Adipose tissue (tissue), 3 donors: ENCODE measurements around the gene BRCA2. TPM values are rescaled to one million over a fixed set of nuclear protein-coding genes. Genes with fewer than 3 reads are reported as not detected.

Experiments
- H3K27ac ChIP-seq: one replicate; pipeline ENCODE4 v1.5.1; 2013; ENCODE audit warnings: low read depth, low read length
- WGBS, 3 donors: extraction: QIAGEN DNeasy Blood & Tissue Kit; methylation state at CpG; one replicate each; pipeline ENCODE4 v1.1.7; 2013; 5-methylcytosine and 5-hydroxymethylcytosine counted together
- polyA plus RNA-seq, 3 donors: library from polyadenylated mRNA; stranded (reverse); fragments of 200-250 nt; gene quantifications; one replicate each; pipeline ENCODE4 v1.2.3, GENCODE V29; 2013
- donor health status: healthy with polysubstance abuse.
- donor health status: Bipolar disorder and iron deficiency.
- donor health status: healthy.

The BRCA2 gene
- polyA plus RNA-seq, 3 donors, result 0.10 to 0.25 (median 0.22) TPM

DNA sequence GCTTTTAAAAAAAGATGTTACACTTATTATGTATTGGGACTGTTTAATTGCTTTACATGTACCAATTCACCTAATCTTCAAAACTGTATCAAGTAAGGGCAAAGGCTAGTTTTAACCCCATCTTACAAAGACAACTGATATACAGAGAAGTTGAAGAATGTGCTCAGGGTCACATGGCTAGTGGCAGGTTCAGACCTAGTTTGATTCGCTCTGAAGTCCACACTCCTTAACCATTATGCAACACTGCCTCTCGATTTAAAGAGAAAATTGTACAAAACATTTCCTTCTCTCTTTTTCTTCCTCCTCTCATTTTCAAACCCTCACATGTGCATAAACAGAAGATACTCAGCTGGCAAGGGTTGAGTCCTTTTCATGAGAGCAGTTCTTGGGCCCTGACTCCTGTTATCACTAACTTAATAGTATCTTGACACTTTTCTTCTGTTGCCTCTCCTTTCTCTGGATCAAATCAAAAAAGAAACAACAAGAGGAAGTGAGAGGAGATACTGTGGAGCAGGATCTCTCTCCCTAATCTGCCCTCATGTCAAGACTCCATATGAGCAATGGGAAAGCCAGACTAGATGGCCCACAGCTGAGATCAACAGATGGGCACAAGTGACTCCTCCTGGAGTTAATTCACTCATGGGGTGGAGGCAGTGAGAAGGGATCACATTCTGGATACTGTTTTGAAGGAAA is 131.6 kb downstream of the BRCA2 start:
- WGBS, 3 donors, result 59 to 85% (median 72%) methylated on average over 2 of the region's 2 CpGs
- H3K27ac ChIP-seq, result no peak overlapping the region

DNA sequence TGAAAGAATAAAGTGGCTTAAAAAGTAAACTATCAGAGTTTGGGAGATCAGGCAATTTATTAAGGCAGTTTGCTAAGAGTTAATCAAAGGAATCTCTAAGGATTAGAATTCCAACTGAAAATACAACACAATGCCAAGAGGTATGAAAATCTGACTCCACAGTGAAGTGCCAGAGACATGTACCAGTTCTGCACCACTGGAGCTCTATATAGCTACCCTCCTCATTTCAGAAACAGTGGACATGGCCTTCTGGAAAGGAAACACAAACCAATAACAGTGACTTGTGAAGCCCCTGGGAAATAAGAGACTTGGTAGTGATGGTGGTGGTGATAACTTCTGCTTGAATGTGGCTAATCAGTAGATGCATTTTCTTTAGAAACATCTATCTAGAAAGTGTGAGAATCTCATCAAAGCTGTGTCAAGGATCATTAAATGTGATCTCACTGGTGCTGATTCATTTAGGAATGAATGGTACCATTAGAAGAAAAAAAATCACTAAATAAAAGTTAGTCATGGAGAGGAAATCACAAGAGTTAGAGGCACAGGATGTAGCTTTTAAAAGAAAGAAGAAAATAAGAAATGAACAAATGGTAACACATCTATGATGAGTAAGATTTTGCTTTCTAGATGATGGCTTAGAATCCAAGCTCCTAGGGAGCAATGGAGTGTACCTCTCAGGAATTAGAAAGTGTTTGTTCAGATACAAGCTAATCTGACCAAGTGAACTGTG is 132.8 kb downstream of the BRCA2 start:
- no peak overlapping the region for H3K27ac ChIP-seq

DNA sequence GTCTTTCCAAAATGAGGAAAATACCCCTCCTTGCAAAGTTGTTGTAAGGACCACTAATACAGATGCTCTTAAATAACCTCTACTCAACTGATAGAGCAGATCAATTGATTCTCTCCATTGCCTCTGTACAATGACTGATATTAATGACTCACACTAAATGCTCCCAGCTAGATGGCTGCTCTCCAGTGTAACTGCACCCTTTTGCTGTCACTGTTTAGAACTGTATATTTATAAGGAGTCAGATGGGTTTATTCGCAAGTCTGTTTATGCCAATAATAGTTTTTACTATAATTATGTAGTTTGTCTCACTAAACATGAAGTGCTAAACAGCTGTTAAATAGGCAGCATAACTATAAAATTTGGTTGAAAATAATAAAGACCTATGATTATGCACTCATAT is 133.7 kb downstream of the BRCA2 start:
- no peak overlapping the region for H3K27ac ChIP-seq
- WGBS, 3 donors, result 96 to 97% (median 96%) methylated on average over 1 of the region's 1 CpG

Other genes starting within 250 kb of the BRCA2 start
- not detected for gene ZAR1L, start 145 bp upstream of the BRCA2 start, polyA plus RNA-seq
- 10 to 100 TPM in 1 of 3 donors, 1 to 10 TPM in 2; 7.6 to 16.5 (median 8.0) TPM for gene N4BP2L1, start 112.6 kb downstream of the BRCA2 start, polyA plus RNA-seq
- 10 to 100 TPM; 22.0 to 51.1 (median 38.3) TPM for gene N4BP2L2, start 223.3 kb downstream of the BRCA2 start, polyA plus RNA-seq